ENCODE data around the gene SYP.

SYP gene

DNA sequence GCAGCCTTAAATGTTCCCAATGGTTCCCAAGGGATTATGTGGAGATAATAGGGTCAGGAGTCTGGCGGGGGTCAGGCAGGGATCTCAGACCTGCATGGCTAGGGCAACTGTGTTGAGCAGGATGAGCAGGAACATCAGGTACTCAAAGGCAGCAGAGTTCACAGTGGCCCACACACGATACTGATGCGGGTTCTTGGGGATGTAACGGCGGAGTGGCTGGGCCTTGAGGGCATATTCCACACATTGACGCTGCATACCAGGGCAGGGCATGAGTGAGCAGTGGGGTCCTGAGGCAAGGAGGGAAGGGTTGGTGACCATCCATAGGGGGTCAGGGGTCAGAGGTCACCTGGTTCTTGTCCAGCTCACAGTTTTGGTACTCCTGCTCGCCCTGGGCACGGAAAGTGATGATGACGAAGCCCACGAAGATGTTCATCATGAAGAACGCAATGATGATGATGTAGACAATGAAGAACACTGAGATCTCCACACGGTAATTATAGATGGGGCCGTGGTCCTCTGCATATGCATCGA, 15.1 kb upstream of the SYP start:
- no peak for DNase-seq

- DNase-seq = no peak
These were observed 14.4 kb upstream of the SYP start for GRCh38 chrX:49214416-49214815.

GRCh38 chrX:49212861-49213260, 12.9 kb upstream of the SYP start:
- DNase-seq = no peak

DNA sequence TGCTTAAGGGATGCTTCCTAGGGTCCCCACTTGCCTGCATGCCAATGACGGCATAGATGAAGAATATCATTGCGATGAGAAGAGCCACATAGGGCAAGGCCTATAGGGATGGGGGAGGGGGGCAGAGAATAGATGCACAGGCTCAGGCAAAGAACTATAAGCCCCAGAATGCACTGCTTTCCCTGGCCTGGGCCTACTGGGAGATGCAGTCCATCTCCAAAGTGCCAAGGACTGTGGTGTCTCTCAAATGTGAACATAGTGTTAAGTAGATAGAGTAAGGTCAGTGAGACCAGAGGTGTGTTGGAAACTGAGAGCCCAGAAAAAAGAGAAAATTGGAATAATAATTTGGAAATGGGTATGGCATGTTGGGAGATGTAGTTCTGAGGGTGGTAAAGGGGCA, 12.2 kb upstream of the SYP start:
- no peak for DNase-seq

DNA sequence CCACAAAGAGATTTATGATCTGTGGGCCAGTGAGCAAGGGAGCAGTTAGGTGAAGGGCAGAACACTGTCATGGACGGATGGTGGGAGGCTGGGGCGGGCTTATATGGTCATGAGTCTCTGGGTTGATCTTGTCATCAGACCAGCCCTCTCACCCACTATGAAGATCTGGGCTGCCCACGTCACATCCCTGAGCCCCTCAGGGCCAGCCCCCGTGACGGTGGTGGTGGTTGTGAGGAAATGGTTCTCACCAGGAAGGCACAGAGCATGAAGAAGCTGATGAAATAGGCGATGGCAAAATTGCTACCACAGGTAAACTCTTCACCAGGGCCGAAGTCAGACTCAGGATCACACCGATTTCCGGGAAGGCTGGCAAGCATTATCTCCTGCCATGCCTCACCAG, 11.1 kb upstream of the SYP start:
- DNase-seq = no peak

- no peak for DNase-seq
These were observed 10.4 kb upstream of the SYP start for GRCh38 chrX:49210406-49210805.

- no peak for DNase-seq
These were observed 9.7 kb upstream of the SYP start for GRCh38 chrX:49209434-49210251.

DNA sequence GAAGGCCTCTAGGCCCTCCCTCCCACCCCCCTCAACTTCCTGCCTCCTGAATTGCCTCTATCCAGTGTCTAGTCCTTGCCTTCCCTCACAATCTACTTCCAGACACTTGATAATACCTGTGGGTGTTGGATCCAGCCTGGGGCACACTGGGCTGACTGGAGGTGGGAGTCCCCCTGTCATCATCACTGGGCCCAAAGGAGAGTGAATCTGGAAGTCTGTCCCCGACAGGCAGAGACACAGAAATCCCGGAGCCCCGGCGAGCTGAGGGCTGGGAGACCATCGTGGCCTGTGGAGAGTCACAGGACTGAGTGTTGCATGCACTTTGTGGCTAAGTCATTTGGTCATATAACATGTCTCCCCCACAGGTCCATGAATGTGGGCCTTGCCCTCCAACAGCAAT, 8.4 kb upstream of the SYP start:
- DNase-seq = no peak

- no peak for DNase-seq
These were observed 6.5 kb upstream of the SYP start for GRCh38 chrX:49206543-49206942.

DNA sequence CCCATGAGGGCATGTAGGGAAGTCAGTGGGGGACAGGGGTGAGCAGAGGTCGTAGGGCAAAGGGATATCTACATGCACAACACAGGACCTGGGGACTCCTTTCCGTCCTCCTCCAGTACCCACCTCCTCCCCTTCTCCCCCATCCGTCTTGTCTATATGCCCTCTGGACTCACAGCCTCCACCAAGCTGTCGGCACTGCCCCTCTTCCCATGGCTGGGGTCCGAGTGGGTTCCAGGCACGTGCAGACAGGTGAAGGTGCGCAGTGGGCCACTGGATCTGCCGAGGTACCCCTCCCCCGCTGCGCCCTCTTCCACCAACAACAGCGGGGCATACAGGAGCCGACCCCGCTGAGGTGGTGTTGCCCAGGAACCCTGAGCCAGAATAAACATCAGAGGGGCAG, 5.5 kb upstream of the SYP start:
- no peak for DNase-seq

GRCh38 chrX:49204709-49205108, 4.7 kb upstream of the SYP start:
- DNase-seq = no peak

GRCh38 chrX:49204017-49204416, 4.0 kb upstream of the SYP start:
- DNase-seq = no peak

DNA sequence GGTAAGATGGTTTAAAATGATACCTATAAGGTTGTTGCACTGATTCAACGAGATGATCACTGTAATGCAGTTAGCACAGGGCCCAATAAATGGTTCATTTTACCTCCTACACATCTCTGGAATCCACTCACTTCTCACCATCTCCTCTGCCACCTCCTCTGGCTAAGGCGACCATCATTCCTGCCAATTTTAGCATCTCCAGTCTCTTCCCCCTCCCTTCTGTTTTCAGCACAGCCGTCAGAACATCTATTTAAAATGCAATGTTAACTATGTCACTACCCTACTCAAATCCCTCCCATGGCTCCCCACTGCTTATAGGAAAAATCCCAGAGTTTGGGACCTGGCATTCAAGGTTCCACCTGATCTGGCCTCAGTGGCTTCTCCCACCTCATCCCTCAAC, 3.5 kb upstream of the SYP start:
- DNase-seq = no peak

DNA sequence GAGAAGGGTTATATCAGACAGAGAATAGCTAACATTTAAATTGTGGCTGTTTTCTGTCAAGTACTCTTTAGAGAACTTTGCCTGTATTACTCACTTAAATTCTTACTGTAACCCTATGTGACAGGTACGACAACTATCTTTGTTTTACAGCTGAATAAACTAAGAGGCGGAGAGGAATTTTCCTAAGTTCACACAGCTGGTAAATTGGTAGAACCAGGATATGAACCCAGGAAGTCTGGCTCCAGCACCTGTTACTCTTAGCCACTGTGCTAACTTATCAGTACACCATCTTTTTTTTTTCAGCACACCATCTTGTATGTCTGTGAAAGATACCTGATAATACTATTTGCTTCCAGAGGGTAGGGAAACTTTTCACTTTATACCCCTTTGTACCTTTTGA, 2.0 kb upstream of the SYP start:
- no peak for DNase-seq

GRCh38 chrX:49199315-49199595, 738 bp downstream of the SYP start:
- no peak for DNase-seq

DNA sequence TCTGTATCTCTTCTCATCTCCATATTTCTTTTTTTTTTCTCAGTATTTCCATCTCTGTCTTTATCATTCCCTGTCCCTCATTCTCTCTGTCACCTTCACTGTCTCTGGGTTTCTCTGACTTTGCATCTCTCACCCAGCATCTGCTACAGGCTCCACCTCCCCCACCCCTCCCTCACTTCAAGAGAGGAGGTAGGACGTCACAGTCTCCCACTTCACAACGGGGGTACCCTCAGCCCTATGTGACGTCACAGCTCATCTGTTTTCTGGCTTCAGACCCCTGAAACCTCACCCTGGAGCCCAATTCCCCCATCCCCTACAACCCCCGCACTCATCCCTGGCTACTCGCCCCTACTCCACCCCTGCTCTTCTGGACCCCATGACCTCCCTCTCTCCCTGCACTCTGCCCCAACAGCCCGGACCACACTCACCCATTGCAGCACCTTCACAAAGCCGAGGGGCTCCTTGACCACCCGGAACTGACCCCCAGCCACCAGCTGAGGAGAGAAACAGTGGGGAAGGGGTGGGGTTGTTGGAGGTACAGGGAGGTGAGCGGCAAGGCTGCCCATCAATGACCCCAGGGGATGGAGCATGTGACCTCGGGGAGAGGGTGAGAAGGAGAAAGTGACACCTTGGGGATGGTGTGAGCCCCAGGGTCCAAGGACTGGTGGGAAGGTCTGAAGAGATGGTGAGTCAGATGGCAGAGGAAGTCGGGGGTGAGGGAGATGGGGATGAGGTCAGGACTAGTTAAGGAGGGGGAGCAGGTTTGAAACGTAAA, 1.3 kb downstream of the SYP start:
- no peak for DNase-seq

DNA sequence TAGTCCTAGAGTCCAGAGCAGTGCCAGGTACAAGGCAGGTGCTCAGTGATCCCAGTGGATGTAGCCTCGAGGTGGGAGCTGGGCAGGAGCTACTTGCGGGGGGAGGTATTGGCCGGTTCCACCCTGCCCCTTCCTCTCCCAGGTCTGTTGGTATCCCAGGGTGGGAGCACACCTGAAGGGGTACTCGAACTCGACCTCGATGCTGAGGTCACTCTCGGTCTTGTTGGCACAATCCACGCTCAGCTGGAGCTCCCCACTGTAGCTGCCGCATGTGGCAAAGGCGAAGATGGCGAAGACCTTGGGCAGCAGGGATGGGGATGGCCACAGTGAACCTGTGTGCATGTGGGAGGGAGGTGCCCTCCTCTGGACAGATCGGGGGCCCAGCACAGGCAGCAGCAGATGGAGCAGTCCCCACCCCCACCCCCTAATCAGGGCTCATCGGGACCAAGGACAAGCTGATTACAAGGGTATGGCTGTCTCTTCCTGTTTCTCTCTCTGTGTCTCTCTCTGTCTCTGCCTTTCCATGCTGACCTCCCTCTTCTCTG, 2.4 kb downstream of the SYP start:
- no peak for DNase-seq

- no peak for DNase-seq
These were observed 6.4 kb downstream of the SYP start for GRCh38 chrX:49193542-49193964.

- DNase-seq = peak; percentile 16
These were observed 7.2 kb downstream of the SYP start for GRCh38 chrX:49192722-49193328.

GRCh38 chrX:49191574-49192011, 8.4 kb downstream of the SYP start:
- no peak for DNase-seq

DNA sequence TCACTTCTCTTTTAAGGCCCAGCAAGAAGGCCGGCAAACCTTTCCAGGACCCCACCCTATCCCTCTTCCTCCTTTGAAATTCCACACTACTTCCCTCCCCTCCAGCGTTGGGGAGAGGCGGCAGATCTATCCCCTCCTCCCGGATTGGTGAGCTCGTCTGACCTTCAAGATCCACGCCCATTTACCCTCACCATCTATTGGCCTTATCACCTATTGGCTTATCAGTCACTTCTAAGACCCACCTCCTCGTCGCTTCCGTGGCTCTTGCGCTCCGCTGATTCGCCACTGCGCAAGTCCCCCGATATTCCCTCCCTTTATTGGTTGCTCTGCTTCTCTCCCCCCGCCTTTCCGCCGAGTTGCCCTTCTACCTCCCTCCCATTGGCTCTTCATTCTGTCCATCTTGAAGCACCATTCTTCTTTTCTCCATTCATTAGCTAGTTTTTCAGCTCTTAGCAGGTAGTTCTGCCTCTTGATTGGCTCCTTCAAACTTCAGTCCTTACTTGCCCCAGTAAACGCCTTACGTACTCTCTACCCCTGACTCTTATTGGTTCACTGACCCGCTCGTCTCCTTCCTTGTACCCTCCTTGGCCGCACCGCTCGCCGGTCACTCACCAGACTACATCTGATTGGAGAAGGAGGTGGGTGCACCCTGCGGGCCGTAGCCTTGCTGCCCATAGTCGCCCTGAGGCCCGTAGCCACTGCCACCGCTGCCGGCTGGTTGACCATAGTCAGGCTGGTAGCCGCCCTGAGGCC, 9.0 kb downstream of the SYP start:
- peak; percentile 100 for DNase-seq

GRCh38 chrX:49189606-49190005, 10.4 kb downstream of the SYP start:
- DNase-seq = no peak
